ENCODE measurements around the gene ACSS1.

ACSS1 gene

DNA sequence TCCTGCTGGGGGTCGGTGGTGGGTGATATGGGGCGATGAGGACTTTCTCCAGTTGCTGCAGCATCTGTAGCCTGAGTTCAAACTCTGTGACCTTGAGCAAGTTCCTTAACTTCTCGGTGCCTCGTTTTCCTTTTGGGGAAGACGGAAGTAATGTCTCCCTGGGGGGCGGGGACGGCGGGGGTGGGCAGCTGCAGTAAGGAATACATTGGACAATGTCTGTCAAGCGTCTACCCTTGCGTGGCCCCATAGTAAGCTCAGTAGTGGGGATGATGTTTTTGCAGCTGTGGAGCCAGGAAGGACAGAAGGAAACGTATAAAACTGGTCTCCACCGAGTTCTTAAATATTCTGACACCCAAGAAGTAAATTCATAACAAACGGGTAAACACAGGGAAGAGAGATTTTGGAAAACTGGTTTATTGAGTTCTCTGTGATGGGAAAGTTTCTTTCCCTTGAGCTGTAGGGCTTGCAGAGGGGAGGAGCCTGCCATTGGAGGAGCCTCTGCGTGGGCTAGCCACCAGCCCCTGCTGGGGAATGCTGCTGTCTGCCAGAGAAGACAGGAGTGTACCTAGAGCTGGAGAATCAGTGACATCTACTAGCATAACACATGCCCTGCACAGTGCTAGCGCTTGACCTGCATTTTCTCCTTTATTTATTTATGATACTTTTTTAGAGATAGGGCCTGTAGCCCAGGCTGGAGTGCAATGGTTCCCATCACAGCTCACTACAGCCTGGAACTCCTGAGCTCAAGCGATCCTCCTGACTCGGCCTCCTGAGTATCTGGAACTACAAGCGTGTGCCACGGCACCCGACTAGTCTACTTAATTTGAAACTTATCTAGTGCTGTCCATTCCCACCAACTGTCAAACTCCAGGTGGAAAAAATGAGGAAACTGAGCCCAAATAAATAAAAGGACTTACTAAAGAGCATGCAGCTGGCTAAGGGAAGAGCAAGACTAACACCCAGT lies 1.2 kb upstream of the ACSS1 start:
- H3K27me3 Mint-ChIP-seq: no peaks in the 10 kb centered on the region
- H3K9me3 Mint-ChIP-seq: no peaks in the 10 kb centered on the region
- peaks cover 4% of the 10 kb centered on the region for H3K36me3 Mint-ChIP-seq
- DNase-seq (ENCODE audit: low spot score in 2 of 2) (no peak), ATAC-seq (ENCODE audit: low read depth) (no peak)
- H3K27ac Mint-ChIP-seq: peak overlapping the region; percentile 89
- peaks cover 36% of the 10 kb centered on the region for H3K4me1 Mint-ChIP-seq
- peak overlapping the region; percentile 87 for H3K4me3 Mint-ChIP-seq

DNA sequence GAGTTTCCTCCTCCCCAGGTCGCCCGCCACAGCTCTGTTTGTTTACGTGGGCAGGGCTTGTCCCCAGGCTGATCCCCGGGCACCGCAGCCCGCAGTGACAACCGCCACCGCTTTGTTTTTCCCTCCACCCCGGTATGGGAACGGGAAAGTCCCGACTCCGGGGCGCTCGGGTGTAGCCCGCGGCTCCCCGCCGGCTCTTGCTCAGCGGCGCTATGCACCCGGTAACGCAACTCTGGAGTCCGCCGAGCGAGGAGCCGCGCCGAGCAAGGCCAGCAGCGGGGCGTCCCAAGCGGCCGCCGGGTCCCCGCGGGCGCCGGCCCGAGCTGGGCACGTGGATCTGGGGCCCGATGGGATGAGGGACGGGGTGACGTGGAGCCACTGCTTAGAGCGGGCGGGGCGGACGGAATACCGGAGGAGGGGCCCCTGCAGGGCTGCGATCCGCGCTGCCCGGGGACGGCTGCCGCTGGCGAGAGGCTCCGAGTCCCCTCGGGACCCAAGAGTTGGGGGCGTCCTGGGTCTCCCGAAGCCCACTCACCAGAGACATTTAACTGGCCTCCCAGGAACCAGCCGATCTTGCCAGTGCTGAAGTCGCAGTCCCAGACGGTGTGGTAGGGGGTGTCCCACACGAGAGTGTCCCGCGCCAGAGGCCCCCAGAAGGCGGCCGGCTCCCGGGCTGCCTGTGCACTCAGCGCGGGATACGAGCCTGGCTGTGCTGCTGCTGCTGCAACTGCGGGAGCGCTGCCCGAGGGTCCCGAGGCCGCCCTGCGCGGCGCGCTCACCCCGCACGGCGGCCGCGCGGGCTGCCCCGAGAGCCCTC lies 497 bp downstream of the ACSS1 start:
- peaks cover 4% of the 10 kb centered on the region for H3K36me3 Mint-ChIP-seq
- H3K27me3 Mint-ChIP-seq: no peaks in the 10 kb centered on the region
- H3K9me3 Mint-ChIP-seq: no peaks in the 10 kb centered on the region
- H3K4me3 Mint-ChIP-seq: peak overlapping the region; percentile 87
- ATAC-seq (ENCODE audit: low read depth) (peak; percentile 57), DNase-seq (ENCODE audit: low spot score in 2 of 2) (peak; percentile 65 to 70)
- peak overlapping the region; percentile 89 for H3K27ac Mint-ChIP-seq
- peaks cover 41% of the 10 kb centered on the region for H3K4me1 Mint-ChIP-seq

DNA sequence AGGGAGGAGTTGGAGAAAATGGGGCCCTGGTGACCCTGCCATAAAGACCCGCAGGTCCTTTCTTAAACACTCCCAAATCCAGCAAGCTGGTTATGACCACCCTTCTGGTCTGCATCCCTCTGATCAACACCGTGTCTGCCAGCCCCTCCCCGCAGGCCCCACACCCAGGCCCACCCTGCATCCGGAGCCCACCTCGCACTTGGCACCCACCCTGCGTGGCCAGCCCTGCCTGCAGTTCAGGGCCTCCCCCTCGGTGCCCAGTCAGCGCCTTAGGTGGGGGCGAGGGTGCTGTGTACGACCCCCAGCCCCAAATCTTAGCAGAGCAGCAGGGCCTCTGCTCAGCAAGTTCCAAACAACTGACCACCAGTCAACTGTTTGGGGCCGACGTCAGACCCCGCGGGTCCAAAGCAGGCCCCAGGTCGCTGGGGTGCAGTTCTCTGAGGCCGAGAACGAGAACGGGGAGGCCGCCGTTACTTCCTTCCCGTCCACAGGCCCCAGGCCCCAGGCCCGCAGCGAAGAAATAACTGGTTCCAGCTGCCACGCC lies 1.2 kb downstream of the ACSS1 start:
- Mint-ChIP-seq H3K9me3 (no peaks in the 10 kb centered on the region), H3K27ac (peak overlapping the region; percentile 89), H3K4me1 (peaks cover 47% of the 10 kb centered on the region), H3K4me3 (peak overlapping the region; percentile 87), H3K27me3 (no peaks in the 10 kb centered on the region), H3K36me3 (peaks cover 6% of the 10 kb centered on the region)
- ATAC-seq (ENCODE audit: low read depth) (no peak), DNase-seq (ENCODE audit: low spot score in 2 of 2) (no peak)

DNA sequence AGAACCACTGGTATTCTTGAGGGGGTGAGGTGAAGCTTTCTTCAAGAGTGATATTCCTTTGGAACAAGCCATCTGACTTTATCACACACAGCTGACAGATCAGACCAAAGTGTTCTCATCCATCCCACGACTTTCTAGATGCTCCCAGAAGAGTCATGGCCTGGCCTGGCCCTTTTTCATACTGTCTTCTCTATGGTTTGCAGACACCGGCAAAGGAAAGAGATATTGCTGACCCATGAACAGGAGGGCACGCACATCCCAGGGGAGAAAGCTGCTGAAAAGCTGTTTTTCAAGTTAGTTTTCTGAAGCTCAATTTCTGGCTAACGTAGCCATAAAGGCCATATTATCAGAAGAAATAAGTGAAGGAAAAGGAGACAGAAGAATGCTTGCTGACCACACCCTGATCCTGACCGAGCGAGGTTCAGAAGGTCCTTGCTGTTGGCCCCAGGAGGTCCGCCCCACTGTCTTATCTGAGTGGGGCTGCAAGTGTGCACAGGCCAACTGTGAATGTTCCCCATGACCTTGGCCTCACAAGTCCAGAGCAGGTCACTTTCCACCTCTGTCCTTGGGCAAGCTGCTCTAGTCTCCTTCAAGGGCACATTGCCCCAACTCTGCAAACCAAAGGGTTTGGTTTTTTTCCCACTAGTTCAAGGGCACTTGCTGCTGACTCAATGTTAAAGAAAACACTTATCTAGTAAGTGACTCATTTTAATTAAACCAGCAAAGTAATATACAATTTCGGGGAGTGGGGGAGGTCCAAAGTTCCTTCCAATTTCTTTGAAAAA lies 2.0 kb downstream of the ACSS1 start:
- peaks cover 55% of the 10 kb centered on the region for H3K4me1 Mint-ChIP-seq
- H3K27me3 Mint-ChIP-seq: no peaks in the 10 kb centered on the region
- no peak for ATAC-seq (ENCODE audit: low read depth)
- peak overlapping the region; percentile 89 for H3K27ac Mint-ChIP-seq
- H3K36me3 Mint-ChIP-seq: peaks cover 8% of the 10 kb centered on the region
- H3K4me3 Mint-ChIP-seq: peak overlapping the region; percentile 87
- no peaks in the 10 kb centered on the region for H3K9me3 Mint-ChIP-seq
- no peak for DNase-seq (ENCODE audit: low spot score in 2 of 2)

DNA sequence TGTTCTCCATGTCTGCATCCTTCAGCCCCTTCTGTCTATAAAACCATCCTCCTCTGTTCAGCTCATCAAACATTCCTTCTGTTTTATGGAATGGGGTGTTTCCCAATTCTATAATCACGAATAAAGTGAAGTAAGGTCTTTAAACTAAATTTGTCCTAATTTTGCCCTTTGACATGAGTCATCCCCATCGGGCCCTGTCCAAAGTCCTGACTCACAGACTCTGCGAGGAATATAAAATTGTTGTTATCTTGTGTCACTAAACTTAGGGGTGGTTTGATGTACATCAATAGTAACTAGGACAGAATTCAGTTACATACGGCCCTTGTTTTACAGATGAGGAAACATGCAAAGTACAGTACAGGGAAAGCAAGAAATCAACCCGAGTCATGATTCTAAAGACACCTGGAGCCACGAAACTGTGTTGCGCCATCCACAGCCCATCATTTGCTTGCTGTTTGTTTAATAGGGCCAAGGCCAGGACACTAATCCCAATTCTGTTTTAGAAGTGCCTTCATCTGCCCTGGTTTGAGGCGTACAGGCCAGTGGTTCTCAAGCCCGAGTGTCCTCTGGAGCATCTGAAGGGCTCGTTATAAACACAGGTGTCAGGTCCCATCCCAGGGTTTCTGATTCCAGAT lies 2.8 kb downstream of the ACSS1 start:
- H3K36me3 Mint-ChIP-seq: peaks cover 9% of the 10 kb centered on the region
- no peaks in the 10 kb centered on the region for H3K27me3 Mint-ChIP-seq
- H3K4me3 Mint-ChIP-seq: no peak overlapping the region
- H3K27ac Mint-ChIP-seq: peak overlapping the region; percentile 89
- ATAC-seq (ENCODE audit: low read depth) (no peak), DNase-seq (ENCODE audit: low spot score in 2 of 2) (no peak)
- no peaks in the 10 kb centered on the region for H3K9me3 Mint-ChIP-seq
- peaks cover 57% of the 10 kb centered on the region for H3K4me1 Mint-ChIP-seq

DNA sequence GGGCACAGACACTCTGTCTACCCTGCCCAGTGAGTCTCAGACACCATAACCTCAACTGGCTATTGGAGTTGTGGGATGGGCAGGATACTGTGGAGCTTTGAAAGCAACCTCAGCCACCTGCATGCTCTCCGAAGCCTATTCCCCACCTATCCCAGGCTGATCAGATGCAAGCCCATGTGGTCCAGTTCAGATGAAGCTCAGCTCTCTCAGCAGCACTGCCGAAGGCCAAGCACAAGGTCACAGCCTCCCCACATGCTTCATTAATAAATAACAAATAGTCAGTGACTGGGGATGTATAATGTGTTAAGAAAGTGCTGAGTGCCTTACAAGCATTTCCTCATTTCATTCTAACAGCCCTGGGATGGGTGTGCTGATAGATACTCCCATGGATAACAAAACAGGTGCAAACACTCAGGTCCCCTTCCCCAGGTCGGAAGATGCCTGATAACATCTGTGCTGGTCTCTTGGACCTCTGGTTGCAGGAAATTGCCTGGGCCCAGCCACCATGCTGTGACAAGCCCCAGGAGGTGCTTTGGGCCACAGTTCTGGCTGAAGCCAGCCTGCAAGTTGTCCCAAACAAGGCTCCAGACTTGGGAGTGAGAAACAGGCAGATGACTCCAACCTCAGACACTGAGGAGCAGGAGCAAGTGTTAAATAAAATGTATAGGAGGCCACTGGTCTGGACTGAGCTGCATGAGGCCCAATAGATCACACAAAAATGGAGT lies 3.7 kb downstream of the ACSS1 start:
- peak overlapping the region; percentile 75 for H3K4me3 Mint-ChIP-seq
- H3K9me3 Mint-ChIP-seq: no peaks in the 10 kb centered on the region
- DNase-seq (ENCODE audit: low spot score in 2 of 2): no peak
- peaks cover 62% of the 10 kb centered on the region for H3K4me1 Mint-ChIP-seq
- peak overlapping the region; percentile 89 for H3K27ac Mint-ChIP-seq
- H3K27me3 Mint-ChIP-seq: no peaks in the 10 kb centered on the region
- ATAC-seq (ENCODE audit: low read depth): no peak
- peaks cover 9% of the 10 kb centered on the region for H3K36me3 Mint-ChIP-seq

DNA sequence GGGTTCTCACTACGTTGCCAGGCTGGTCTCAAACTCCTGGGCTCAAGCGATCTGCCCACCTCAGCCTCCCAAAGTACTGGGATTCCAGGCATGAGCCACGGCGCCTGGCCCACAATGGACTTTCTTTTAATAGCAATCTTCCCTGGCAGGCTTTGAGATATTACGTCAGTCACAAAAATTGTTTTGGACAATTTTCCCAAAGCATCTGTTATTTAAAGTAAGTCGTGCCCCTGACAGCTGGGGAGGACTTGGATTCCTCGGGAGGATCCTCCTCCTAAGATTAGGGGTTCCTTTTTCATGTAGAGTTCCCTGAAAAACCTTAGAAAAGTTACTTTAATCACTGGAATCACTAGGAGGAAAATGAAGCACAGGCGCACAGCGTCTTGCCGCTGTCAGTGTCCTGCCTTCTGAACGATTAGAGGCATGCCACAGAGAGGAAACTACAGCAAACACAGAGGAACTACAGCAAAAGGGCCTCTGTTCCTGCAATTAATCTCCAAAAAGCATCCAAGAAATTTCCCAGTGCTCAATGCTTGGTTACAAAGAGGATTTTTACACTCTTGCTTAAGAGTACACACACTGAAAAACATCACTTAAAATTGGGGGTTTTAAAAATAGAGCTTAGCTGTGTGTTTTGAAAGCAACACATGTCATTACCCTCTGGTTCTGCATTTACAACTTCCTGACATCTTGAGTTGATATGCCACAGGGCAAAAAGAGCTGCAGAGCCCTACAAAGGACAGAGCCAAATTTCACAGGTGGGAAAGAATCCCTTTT lies 4.5 kb downstream of the ACSS1 start:
- Mint-ChIP-seq H3K4me3 (peak overlapping the region; percentile 75), H3K9me3 (no peaks in the 10 kb centered on the region), H3K36me3 (peaks cover 9% of the 10 kb centered on the region), H3K4me1 (peaks cover 63% of the 10 kb centered on the region), H3K27ac (peak overlapping the region; percentile 89), H3K27me3 (no peaks in the 10 kb centered on the region)
- no peak for DNase-seq (ENCODE audit: low spot score in 2 of 2)
- ATAC-seq (ENCODE audit: low read depth): no peak

DNA sequence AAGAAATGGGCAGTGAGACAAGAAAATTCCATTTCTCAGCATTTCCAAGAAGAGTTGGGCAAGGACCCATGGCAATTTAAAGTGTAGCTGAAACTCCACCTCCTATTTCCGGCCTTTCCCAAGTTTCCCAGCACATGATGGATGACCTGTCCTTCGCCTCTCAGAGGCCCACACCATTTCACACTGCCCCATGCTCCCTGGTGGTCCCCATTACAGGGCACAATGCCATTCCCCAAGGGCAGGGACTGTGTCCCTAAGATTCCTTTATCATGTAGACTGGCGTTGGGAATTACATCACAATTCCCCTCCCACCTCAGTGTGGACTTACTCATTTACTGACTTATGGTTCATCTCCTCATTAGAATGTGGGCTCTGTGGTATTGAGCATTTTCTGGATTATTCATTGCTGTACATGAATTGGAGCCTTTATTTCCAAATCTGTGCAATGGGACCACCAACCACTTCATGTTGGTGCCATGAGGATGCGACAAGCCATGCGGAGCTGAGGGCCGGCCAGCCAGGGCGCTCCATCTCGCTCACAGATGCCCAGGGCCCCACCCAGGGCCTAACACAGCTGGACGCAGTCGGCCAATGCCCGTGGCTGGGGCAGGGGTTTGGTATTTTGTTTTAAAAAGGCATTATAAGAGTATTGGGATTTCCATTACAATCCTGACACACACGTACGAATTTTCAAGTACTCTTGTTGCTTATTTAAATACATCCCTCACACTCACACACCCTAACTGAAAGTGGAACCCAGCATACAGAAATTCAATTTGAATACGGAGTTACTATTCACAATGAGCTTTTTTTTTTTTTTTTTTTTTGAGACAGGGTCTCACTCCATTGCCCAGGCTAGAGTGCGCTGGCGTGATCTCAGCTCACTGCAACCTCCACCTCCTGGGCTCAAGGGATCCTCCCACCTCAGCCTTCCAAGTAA lies 5.4 kb downstream of the ACSS1 start:
- Mint-ChIP-seq H3K9me3 (no peaks in the 10 kb centered on the region), H3K27ac (peak overlapping the region; percentile 89), H3K36me3 (peaks cover 10% of the 10 kb centered on the region), H3K27me3 (no peaks in the 10 kb centered on the region), H3K4me3 (peak overlapping the region; percentile 75), H3K4me1 (peaks cover 63% of the 10 kb centered on the region)
- DNase-seq (ENCODE audit: low spot score in 2 of 2) (no peak), ATAC-seq (ENCODE audit: low read depth) (peak; percentile 23)

DNA sequence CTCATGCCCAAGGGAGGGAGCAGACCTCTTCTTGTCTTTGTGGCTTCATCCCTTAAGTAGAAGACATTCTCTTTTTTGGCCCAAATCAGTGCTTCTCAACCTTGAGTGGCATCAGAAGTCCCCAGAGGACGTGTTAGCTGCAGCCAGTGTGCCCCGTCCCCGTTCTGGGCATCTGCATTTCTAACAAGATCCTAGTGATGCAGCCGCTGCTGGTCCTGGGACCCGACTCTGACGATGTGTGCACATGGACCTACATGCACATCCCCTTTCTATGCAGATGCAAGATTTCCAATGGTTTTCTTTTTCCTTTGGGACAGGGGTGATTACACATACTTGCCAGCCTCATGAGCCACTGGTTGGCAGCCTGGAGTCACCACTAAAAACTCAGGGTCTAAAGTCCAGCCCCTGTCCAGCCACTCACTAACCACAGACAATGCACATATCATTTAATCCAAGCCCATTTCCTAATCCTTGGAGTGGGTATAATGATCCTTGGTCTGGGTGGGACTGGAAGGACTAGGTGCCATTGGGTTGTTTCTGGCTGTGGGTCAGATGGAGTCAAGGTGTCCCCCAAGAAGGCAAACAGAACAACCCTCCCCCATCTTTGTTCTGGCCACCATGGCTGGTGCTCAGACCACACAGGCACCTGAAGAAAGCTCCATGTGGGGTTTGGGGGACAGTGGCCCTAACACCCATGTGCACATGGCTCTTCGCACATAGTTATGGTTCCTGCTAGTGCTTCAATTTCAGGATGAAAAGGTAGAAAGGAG lies 6.4 kb downstream of the ACSS1 start:
- DNase-seq (ENCODE audit: low spot score in 2 of 2) (no peak), ATAC-seq (ENCODE audit: low read depth) (no peak)
- Mint-ChIP-seq H3K36me3 (peaks cover 16% of the 10 kb centered on the region), H3K27me3 (no peaks in the 10 kb centered on the region), H3K4me1 (peaks cover 65% of the 10 kb centered on the region), H3K4me3 (peak overlapping the region; percentile 57), H3K9me3 (no peaks in the 10 kb centered on the region), H3K27ac (peak overlapping the region; percentile 87)

DNA sequence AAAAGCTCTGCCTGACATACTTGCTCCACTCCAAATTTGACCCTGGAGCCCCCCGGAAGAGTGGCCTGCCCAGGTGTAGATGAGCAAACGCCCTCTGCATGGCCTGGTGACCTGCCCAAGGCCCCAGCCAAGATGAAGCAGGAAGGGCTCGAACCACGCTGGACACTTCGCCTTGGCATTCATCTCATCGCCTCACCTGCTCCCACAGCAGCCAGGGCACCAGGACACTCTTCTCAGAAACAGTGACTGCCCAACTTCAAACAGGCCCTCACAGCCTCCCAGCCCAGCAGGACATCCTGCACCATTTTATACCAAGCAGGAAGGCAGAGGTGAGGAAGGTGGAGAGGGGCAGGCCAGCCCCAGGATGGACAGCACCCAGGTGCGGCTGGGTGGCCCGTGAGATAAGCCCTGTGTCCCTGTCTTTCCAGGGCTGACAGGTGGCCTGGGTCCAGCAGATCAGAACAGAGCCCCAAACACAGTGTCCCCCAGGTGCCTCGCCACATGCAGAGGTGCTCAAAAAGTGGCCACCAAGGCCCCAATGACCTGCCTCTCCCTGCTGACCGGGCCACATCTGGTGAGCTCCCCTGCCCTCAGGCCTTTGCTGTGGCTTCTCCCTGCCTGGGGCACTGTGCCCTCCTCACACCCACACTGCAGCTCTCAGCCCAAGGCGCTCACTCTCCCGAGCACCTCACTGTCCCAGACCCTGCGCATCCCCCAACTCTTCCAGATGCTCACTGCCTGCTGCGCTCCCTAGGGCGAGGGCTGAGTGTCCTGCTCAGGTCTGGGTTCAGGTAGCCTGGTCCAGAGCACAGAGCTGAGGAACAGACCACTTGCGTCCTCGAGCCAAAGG lies 7.2 kb downstream of the ACSS1 start:
- H3K4me1 Mint-ChIP-seq: peaks cover 60% of the 10 kb centered on the region
- H3K27me3 Mint-ChIP-seq: no peaks in the 10 kb centered on the region
- peaks cover 16% of the 10 kb centered on the region for H3K36me3 Mint-ChIP-seq
- no peak for DNase-seq (ENCODE audit: low spot score in 2 of 2)
- H3K4me3 Mint-ChIP-seq: peak overlapping the region; percentile 57
- no peaks in the 10 kb centered on the region for H3K9me3 Mint-ChIP-seq
- ATAC-seq (ENCODE audit: low read depth): no peak
- peak overlapping the region; percentile 87 for H3K27ac Mint-ChIP-seq

Measured in memory B cell (primary cell).